MCF 10A (cell line): ENCODE measurements around the gene PSG2. TPM values are rescaled to one million over a fixed set of nuclear protein-coding genes. Genes with fewer than 3 reads are reported as not detected.
"Not testable (repeated sequence)": the region's sequence is repeated elsewhere in the genome, so short reads cannot be mapped to it uniquely, and the experiment has no call there.

ENCODE experiments used
- BruUV-seq: library from RNA; stranded (reverse); fragments of 400-500 nt; replicated peaks from 2 replicates; lab custom pipeline; 2021; lab: Mats Ljungman, UMichigan
- CTCF ChIA-PET: fragments of 300-600 bp; sonication (Branson Sonifier 250); formaldehyde crosslinking; extraction: SDS; loops from one replicate; lab custom pipeline; 2021; ENCODE audit warnings: antibody characterized with exemption, inconsistent platforms; lab: Yijun Ruan, JAX
- POLR2A ChIA-PET: fragments of 300-600, 350-650 bp; sonication (Branson Sonifier 250); formaldehyde crosslinking; extraction: SDS; loops from one replicate; lab custom pipeline; 2020; ENCODE audit warnings: antibody characterized with exemption, inconsistent platforms; lab: Yijun Ruan, JAX
- DNase-seq: peaks from one replicate; pipeline ENCODE4 v3.0.0-alpha.2; 2018; ENCODE audit not compliant: unreplicated experiment
- H3K27ac Mint-ChIP-seq: one replicate; pipeline ENCODE4 v1.8.0; 2022; ENCODE audit warnings: mild to moderate bottlenecking, low read depth, mixed read lengths; ENCODE audit not compliant: unreplicated experiment
- H3K27me3 Mint-ChIP-seq: one replicate; pipeline ENCODE4 v1.8.0; 2022; ENCODE audit warnings: mixed read lengths; ENCODE audit not compliant: insufficient read depth, unreplicated experiment
- H3K36me3 Mint-ChIP-seq: one replicate; pipeline ENCODE4 v1.8.0; 2022; ENCODE audit warnings: mild to moderate bottlenecking, moderate library complexity, mixed read lengths; ENCODE audit not compliant: insufficient read depth, unreplicated experiment
- H3K4me1 Mint-ChIP-seq: one replicate; pipeline ENCODE4 v1.8.0; 2022; ENCODE audit warnings: mixed read lengths; ENCODE audit not compliant: insufficient read depth, unreplicated experiment
- H3K4me3 Mint-ChIP-seq: one replicate; pipeline ENCODE4 v1.8.0; 2022; ENCODE audit warnings: mild to moderate bottlenecking, moderate library complexity, mixed read lengths; ENCODE audit not compliant: unreplicated experiment
- H3K9me3 Mint-ChIP-seq: one replicate; pipeline ENCODE4 v1.8.0; 2022; ENCODE audit warnings: mixed read lengths; ENCODE audit not compliant: unreplicated experiment
- intact Hi-C: fragments of 100-400 bp; cut with micrococcal nuclease; formaldehyde crosslinking; loops from 2 replicates; pipeline ENCODE4 v1.14.1; 2022
- total RNA-seq: library from RNA; stranded (reverse); gene quantifications from 2 replicates; pipeline ENCODE4 v1.2.3, GENCODE V29; 2022
- TF ChIP-seq, protein P1 (sequence below): fragments of 200-600 bp; IDR thresholded peaks from one replicate; pipeline ENCODE4 v1.8.0; 2022; ENCODE audit warnings: antibody characterized with exemption, mild to moderate bottlenecking; ENCODE audit not compliant: unreplicated experiment

Gene PSG2
- total RNA-seq, 1 experiment from 2014 or later = not detected

DNA sequence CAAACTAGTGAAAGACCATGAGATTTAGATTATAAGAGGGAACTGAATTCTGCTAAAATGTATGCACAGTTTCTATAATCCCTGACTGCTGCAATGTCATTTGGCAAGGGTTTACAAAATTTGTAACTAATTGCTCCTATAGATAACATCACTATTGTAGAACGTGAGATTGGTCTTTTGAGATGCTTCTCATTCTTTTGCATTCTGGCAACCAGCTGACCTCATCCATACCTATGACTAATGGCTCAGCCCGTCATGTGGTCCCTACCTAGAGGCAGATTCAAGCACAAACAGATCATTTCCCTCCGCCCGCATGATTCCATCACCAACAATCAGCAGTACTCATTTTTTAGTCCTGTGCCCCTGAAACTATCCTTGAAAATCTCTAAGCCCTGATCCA is 60.4 kb downstream of the PSG2 start:
- BruUV-seq, H3K36me3 Mint-ChIP-seq, H3K4me3 Mint-ChIP-seq, CTCF ChIA-PET, intact Hi-C loops, H3K4me1 Mint-ChIP-seq, H3K9me3 Mint-ChIP-seq, H3K27me3 Mint-ChIP-seq: not testable (repeated sequence)
- POLR2A ChIA-PET = interaction anchor here (0.6 kb wide), 1 partner anchor 482 kb away, joined by 3 read pairs; no protein-coding TSS in a partner anchor
- peak overlapping the region; percentile 54 for H3K27ac Mint-ChIP-seq
- peak; percentile 60 for DNase-seq

GRCh38 chr19:43021629-43022028 is 60.9 kb downstream of the PSG2 start:
- peak overlapping the region; percentile 54 for H3K27ac Mint-ChIP-seq
- H3K4me3 Mint-ChIP-seq, H3K9me3 Mint-ChIP-seq, BruUV-seq, H3K36me3 Mint-ChIP-seq, H3K27me3 Mint-ChIP-seq, H3K4me1 Mint-ChIP-seq, intact Hi-C loops: not testable (repeated sequence)
- DNase-seq = peak; percentile 69
- POLR2A ChIA-PET = interaction anchor here (0.6 kb wide), 1 partner anchor 30 kb away, joined by 3 read pairs; no protein-coding TSS in a partner anchor
- CTCF ChIA-PET = interaction anchor here (0.6 to 1.1 kb wide), 3 partner anchors 62 to 190 kb away, joined by 3 to 5 read pairs (median 3); no protein-coding TSS in a partner anchor

DNA sequence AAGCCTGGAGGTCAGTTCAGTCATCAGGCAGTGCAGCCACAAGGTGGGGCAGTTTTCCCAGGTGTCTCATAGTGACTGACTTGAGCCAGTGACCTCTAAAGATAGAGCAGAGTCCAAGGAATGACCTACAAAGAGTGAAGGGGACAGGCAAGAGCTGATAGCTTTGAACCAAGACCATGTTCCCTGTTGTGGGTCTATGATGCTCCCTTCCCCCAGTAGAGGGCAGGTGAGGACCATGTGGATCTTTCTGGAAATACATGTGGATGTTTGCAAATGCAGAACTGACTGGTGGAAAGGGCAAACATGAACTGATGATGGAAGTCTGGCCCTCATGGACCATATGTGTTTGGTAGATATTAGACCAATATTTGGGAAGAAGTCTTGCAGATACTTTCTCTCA is 62.9 kb downstream of the PSG2 start:
- H3K36me3 Mint-ChIP-seq, BruUV-seq, H3K27ac Mint-ChIP-seq, POLR2A ChIA-PET, H3K4me1 Mint-ChIP-seq, H3K9me3 Mint-ChIP-seq, H3K4me3 Mint-ChIP-seq: not testable (repeated sequence)
- intact Hi-C loops = loop anchor here (2.0 kb wide), 1 partner anchor 67 kb away; no protein-coding TSS in a partner anchor
- H3K27me3 Mint-ChIP-seq = peaks cover 28% of the 10 kb centered on the region
- peak; percentile 31 for DNase-seq
- TF ChIP-seq, protein P1, sequence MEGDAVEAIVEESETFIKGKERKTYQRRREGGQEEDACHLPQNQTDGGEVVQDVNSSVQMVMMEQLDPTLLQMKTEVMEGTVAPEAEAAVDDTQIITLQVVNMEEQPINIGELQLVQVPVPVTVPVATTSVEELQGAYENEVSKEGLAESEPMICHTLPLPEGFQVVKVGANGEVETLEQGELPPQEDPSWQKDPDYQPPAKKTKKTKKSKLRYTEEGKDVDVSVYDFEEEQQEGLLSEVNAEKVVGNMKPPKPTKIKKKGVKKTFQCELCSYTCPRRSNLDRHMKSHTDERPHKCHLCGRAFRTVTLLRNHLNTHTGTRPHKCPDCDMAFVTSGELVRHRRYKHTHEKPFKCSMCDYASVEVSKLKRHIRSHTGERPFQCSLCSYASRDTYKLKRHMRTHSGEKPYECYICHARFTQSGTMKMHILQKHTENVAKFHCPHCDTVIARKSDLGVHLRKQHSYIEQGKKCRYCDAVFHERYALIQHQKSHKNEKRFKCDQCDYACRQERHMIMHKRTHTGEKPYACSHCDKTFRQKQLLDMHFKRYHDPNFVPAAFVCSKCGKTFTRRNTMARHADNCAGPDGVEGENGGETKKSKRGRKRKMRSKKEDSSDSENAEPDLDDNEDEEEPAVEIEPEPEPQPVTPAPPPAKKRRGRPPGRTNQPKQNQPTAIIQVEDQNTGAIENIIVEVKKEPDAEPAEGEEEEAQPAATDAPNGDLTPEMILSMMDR = peak; percentile 50
- CTCF ChIA-PET = interaction anchor here (1.8 kb wide), 1 partner anchor 66 kb away, joined by 7 read pairs; no protein-coding TSS in a partner anchor

Other genes starting within 250 kb of the PSG2 start
- not detected in 2 replicates for gene PSG1, start 203.0 kb downstream of the PSG2 start, total RNA-seq
- not detected in 2 replicates for gene PSG6, start 164.8 kb downstream of the PSG2 start, total RNA-seq
- not detected in 2 replicates for gene PSG7, start 145.5 kb downstream of the PSG2 start, total RNA-seq
- gene PSG11, start 56.2 kb downstream of the PSG2 start, total RNA-seq = not detected in 2 replicates
- gene PSG5, start 103.8 kb upstream of the PSG2 start, total RNA-seq = not detected in 2 replicates
- gene PSG4, start 122.9 kb upstream of the PSG2 start, total RNA-seq = 3.9 and 14.0 TPM in 2 replicates
- not detected in 2 replicates for gene PSG9, start 186.8 kb upstream of the PSG2 start, total RNA-seq